PFSK-1 (cell line): ENCODE data around the gene PPP1R1B.

ENCODE experiments used
- FOXP2 ChIP-seq: optimal IDR thresholded peaks from 2 replicates; pipeline ENCODE3; 2011; ENCODE audit warnings: borderline replicate concordance, control low read depth, inconsistent platforms; ENCODE audit not compliant: insufficient read depth; ENCODE audit errors: extremely low read length, extremely low read depth
- POLR2AphosphoS5 ChIP-seq: IDR thresholded peaks from 2 replicates; pipeline ENCODE4 v1.6.1; 2012; ENCODE audit warnings: low read depth, mild to moderate bottlenecking, control low read depth, low read length, moderate library complexity
- REST ChIP-seq, 2 experiments: IDR thresholded peaks; 2 replicates each; pipeline versions ENCODE4 v1.6.1 to v1.8.0; 2011 to 2012; ENCODE audit warnings: low read depth in 2 of 2, low read length in 2 of 2, control low read depth in 1 of 2, inconsistent platforms in 1 of 2, mild to moderate bottlenecking in 1 of 2, moderate library complexity in 1 of 2; ENCODE audit not compliant: insufficient read depth in 1 of 2
- SIN3A ChIP-seq: IDR thresholded peaks from 2 replicates; pipeline ENCODE4 v1.6.1; 2012; ENCODE audit warnings: mild to moderate bottlenecking, low read length, moderate library complexity, borderline replicate concordance; ENCODE audit not compliant: insufficient read depth
- TAF1 ChIP-seq: IDR thresholded peaks from 2 replicates; pipeline ENCODE4 v1.6.1; 2012; ENCODE audit warnings: low read length, control low read depth, borderline replicate concordance; ENCODE audit not compliant: insufficient read depth

The PPP1R1B gene

GRCh38 chr17:39675390-39676082 lies 48.8 kb downstream of the PPP1R1B start:
- no peak for TF ChIP-seq POLR2AphosphoS5
- no peak for TF ChIP-seq TAF1
- no peak for TF ChIP-seq SIN3A
- TF ChIP-seq REST (IDR thresholded peaks at IDR 0.05; ENCODE audit: insufficient read depth in 1 of 2, low read depth in 2 of 2, low read length in 2 of 2), result no peak
- TF ChIP-seq FOXP2, result no peak

GRCh38 chr17:39676198-39676819 lies 49.6 kb downstream of the PPP1R1B start:
- no peak for TF ChIP-seq POLR2AphosphoS5
- no peak for TF ChIP-seq FOXP2
- TF ChIP-seq REST (IDR thresholded peaks at IDR 0.05; ENCODE audit: insufficient read depth in 1 of 2, low read depth in 2 of 2, low read length in 2 of 2), result no peak
- no peak for TF ChIP-seq SIN3A
- TF ChIP-seq TAF1, result no peak

GRCh38 chr17:39677072-39677471 lies 50.3 kb downstream of the PPP1R1B start:
- TF ChIP-seq TAF1 (no peak), SIN3A (no peak), POLR2AphosphoS5 (no peak), REST (IDR thresholded peaks at IDR 0.05; ENCODE audit: insufficient read depth in 1 of 2, low read depth in 2 of 2, low read length in 2 of 2) (no peak), FOXP2 (no peak)

- TF ChIP-seq FOXP2 (no peak), SIN3A (no peak), REST (IDR thresholded peaks at IDR 0.05; ENCODE audit: insufficient read depth in 1 of 2, low read depth in 2 of 2, low read length in 2 of 2) (no peak), POLR2AphosphoS5 (no peak), TAF1 (no peak)
Observed at GRCh38 chr17:39677542-39678339, 51.0 kb downstream of the PPP1R1B start.
